Thoracic aorta (tissue), 2 donors: ENCODE data around the gene COPZ2. TPM values are rescaled to one million over a fixed set of nuclear protein-coding genes. Genes with fewer than 3 reads are reported as not detected.
"Not testable (repeated sequence)": the region's sequence is repeated elsewhere in the genome, so short reads cannot be mapped to it uniquely, and the experiment has no call there.

ENCODE experiments used
- ATAC-seq: fragments of 150-250 bp; one replicate; pipeline ENCODE4 v1.8.0; 2017; ENCODE audit warnings: low read depth; ENCODE audit not compliant: insufficient number of reproducible peaks, low FRiP score
- DNase-seq: peaks from one replicate; pipeline ENCODE4 v3.0.0-alpha.2; 2020; ENCODE audit warnings: low spot score
- H3K27ac ChIP-seq, 2 donors: fragments of 200-600 bp; sonication (generic); 1 replicate in 1 of 2; 2 replicates in 1 of 2; pipeline ENCODE4 v1.5.1; 2016; ENCODE audit warnings: mild to moderate bottlenecking in 2 of 2, moderate library complexity in 2 of 2
- H3K27me3 ChIP-seq: fragments of 200-600 bp; sonication (generic); replicated peaks from 2 replicates; pipeline ENCODE4 v1.6.0; 2016; ENCODE audit warnings: mild to moderate bottlenecking; ENCODE audit not compliant: insufficient read depth
- H3K36me3 ChIP-seq: fragments of 200-600 bp; sonication (generic); one replicate; pipeline ENCODE4 v1.5.1; 2016
- H3K4me1 ChIP-seq, 2 donors: fragments of 200-600 bp; sonication (generic); 1 replicate in 1 of 2; 2 replicates in 1 of 2; pipeline versions ENCODE4 v1.5.1 to v1.6.0; 2016; ENCODE audit warnings: low read depth in 2 of 2, mild to moderate bottlenecking in 1 of 2; ENCODE audit not compliant: control insufficient read depth in 1 of 2
- H3K4me3 ChIP-seq: fragments of 200-600 bp; sonication (generic); 2 replicates; pipeline ENCODE4 v1.5.1; 2016; ENCODE audit warnings: mild to moderate bottlenecking
- H3K9me3 ChIP-seq: fragments of 200-600 bp; sonication (generic); 2 replicates; pipeline ENCODE4 v1.5.1; 2016
- total RNA-seq, 2 donors: library from RNA; depleted of rRNA; stranded (reverse); fragments of >200 nt; gene quantifications; one replicate each; pipeline versions ENCODE4 v1.1.0 to v1.2.3, GENCODE V29; 2016
- TF ChIP-seq, protein P1 (sequence below): fragments of 200-600 bp; sonication (generic); IDR thresholded peaks from one replicate; pipeline ENCODE4 v1.5.1; 2019; ENCODE audit warnings: antibody characterized with exemption

Gene COPZ2
- total RNA-seq, 2 donors from 2014 or later, result 46.8 to 70.9 TPM

DNA sequence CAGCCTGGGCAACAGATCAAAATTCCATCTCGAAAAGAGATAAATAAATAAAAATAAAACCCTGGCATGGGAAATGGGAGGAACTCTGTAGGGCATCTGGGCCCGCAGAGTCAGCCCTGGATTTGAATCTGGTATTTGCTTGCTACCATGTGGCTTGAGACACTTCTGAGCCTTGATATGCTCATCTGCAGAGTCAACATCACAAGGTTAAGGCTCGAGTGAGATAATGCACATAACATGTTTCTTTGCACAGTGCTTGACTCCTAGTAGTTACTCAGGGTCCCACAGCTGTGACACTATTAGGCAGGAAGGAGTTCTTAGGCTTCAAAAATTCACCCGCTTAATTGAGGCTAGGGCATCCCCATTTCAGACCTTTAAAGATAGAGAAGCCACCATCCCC, 45.4 kb downstream of the COPZ2 start:
- ATAC-seq, result no peak
- Histone ChIP-seq H3K4me3 (no peak overlapping the region), H3K27ac (no peak overlapping the region), H3K36me3 (no peaks in the 10 kb centered on the region), H3K27me3 (no peaks in the 10 kb centered on the region), H3K9me3 (no peaks in the 10 kb centered on the region), H3K4me1 (peaks cover 4 to 7% of the 10 kb centered on the region in 2 donors)
- TF ChIP-seq, protein P1, sequence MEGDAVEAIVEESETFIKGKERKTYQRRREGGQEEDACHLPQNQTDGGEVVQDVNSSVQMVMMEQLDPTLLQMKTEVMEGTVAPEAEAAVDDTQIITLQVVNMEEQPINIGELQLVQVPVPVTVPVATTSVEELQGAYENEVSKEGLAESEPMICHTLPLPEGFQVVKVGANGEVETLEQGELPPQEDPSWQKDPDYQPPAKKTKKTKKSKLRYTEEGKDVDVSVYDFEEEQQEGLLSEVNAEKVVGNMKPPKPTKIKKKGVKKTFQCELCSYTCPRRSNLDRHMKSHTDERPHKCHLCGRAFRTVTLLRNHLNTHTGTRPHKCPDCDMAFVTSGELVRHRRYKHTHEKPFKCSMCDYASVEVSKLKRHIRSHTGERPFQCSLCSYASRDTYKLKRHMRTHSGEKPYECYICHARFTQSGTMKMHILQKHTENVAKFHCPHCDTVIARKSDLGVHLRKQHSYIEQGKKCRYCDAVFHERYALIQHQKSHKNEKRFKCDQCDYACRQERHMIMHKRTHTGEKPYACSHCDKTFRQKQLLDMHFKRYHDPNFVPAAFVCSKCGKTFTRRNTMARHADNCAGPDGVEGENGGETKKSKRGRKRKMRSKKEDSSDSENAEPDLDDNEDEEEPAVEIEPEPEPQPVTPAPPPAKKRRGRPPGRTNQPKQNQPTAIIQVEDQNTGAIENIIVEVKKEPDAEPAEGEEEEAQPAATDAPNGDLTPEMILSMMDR, result no peak
- DNase-seq, result no peak

DNA sequence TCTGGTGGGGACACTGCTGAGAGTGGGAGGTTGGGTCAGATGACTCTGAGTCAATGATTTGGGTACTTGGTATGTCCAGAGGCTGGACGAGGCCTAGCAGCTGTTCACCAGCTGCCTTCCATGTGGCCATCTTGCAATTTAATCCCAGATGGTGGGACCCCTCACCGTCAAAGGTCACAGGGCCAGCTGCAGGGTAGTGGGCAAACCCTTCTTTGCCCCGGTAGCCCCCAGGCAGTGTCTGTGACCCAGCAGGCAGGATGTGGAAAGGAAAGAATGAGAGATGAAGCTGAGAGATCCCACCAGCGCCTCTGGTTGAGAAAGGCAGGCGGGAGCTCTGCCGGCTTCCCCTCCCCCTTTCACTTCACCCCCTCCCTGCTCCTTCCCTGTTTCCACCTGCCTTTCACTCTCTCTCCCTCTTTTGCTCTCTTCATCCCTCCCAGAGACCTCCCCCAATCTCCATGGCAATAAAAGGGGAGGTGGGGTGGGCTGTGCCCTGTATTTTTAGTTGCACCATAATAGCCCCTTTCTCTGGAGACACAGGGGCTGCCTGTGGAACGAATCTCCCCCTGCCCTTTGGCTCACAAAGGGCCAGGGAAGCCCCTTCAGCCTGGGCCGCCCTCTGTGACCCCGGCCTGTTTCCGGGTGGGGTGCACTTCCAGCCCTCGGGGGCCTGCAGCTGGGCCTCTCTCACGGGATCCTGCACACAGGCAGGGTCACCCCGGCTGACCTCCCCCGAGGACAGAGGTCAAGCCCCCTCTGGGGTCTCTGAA, 46.5 kb downstream of the COPZ2 start:
- TF ChIP-seq, protein P1, result no peak
- no peak for ATAC-seq
- H3K9me3 ChIP-seq, result no peaks in the 10 kb centered on the region
- DNase-seq, result no peak
- H3K36me3 ChIP-seq, result no peaks in the 10 kb centered on the region
- H3K27ac ChIP-seq, result no peak overlapping the region
- H3K4me1 ChIP-seq, result peaks cover 4 to 9% of the 10 kb centered on the region in 2 donors
- H3K27me3 ChIP-seq, result no peaks in the 10 kb centered on the region
- H3K4me3 ChIP-seq, result no peak overlapping the region

DNA sequence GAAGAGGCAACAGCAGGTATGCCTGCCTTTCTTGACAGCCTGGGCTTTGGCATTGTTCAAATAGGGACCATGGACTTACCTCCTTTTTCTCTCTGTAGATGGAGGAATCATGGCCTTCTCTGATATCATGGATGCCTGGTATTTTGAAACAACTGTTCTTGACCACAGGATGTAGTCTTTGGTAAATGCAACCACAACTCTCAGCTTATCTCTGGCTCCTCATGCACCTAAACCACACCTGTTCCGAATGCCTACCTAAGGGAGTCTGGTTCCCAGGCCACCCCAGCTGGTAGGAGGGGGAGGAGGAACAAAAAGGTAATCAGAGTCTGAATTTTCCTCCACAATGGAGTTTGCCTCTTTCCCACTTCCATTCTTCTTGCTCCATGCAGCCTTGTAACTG, 47.9 kb downstream of the COPZ2 start:
- TF ChIP-seq, protein P1, result no peak
- ATAC-seq (no peak), DNase-seq (no peak)
- Histone ChIP-seq H3K4me1 (peaks cover 4 to 9% of the 10 kb centered on the region in 2 donors), H3K4me3 (no peak overlapping the region), H3K9me3 (no peaks in the 10 kb centered on the region), H3K27ac (no peak overlapping the region), H3K36me3 (no peaks in the 10 kb centered on the region), H3K27me3 (no peaks in the 10 kb centered on the region)

DNA sequence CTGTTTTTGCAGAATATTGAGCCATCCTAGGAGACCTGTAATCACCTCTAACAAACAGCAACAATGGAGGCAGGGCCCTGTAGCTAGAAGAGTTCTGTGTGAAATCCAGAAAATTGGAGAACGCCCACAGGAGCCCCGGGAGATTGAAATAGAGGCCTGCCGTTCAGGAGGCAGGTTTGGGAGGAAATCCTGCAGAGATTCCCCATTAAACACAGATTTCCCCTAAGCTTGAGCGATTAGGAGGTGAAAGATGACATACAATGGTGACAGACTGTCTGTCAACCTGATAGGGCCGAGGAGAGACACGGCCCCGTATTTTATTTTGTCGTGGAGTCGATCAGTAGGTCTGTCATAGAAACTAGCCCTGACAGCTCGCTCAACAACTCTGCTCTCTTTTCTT, 48.4 kb downstream of the COPZ2 start:
- H3K27ac ChIP-seq, result no peak overlapping the region
- no peaks in the 10 kb centered on the region for H3K36me3 ChIP-seq
- no peaks in the 10 kb centered on the region for H3K27me3 ChIP-seq
- no peak for DNase-seq
- no peak overlapping the region for H3K4me3 ChIP-seq
- no peaks in the 10 kb centered on the region for H3K9me3 ChIP-seq
- H3K4me1 ChIP-seq, result peaks cover 4 to 9% of the 10 kb centered on the region in 2 donors
- TF ChIP-seq, protein P1, result no peak
- ATAC-seq, result no peak

DNA sequence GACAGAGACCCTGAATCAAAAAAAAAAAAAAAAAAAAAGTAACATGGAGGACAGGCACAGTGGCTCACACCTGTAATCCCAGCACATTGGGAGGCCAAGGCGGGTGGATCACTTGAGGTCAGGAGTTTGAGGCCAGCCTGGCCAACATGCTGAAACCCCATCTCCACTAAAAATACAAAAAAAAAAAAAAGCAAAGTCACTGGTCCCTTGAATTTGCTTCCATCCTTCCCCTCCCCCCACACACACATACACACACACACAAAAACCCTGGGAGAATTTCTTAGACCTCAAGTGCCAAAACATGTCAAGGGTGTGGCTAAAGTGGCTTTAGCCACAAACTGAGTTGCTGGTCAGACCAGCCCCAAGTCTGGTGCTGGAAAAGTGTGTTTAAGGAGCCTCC, 49.2 kb downstream of the COPZ2 start:
- H3K27ac ChIP-seq, DNase-seq, H3K4me3 ChIP-seq, H3K36me3 ChIP-seq, H3K27me3 ChIP-seq, H3K9me3 ChIP-seq, H3K4me1 ChIP-seq, ATAC-seq: not testable (repeated sequence)
